ENCODE data around the gene ZFPM1.

- TF ChIP-seq CEBPB (IDR thresholded peaks at IDR 0.05): no peak
- peak; percentile 69; the same call in 1 of the 2 replicates for TF ChIP-seq MAX (IDR thresholded peaks at IDR 0.05)
- TF ChIP-seq EP300 (IDR thresholded peaks at IDR 0.05; ENCODE audit: borderline replicate concordance): no peak
- TF ChIP-seq YY1 (IDR thresholded peaks at IDR 0.05; ENCODE audit: low read depth): no peak
- TF ChIP-seq RAD21 (IDR thresholded peaks at IDR 0.05; ENCODE audit: low read depth): no peak
- no peak for TF ChIP-seq REST (IDR thresholded peaks at IDR 0.05; ENCODE audit: low read depth)
- TF ChIP-seq EGR1 (IDR thresholded peaks at IDR 0.05): no peak
- no peak for TF ChIP-seq TEAD4 (IDR thresholded peaks at IDR 0.05)
- peak; percentile 89 for TF ChIP-seq ZBTB7A (IDR thresholded peaks at IDR 0.05; ENCODE audit: low read depth)
- TF ChIP-seq FOXM1 (IDR thresholded peaks at IDR 0.05; ENCODE audit: borderline replicate concordance, low read depth): no peak
Measured at GRCh38 chr16:88533932-88534637, 81.0 kb downstream of the ZFPM1 start.
